Stomach smooth muscle (tissue), 2 donors: ENCODE measurements around the gene NKIRAS1.
"Not testable (repeated sequence)": the region's sequence is repeated elsewhere in the genome, so short reads cannot be mapped to it uniquely, and the experiment has no call there.

Experiments
- H3K27ac ChIP-seq: one replicate; pipeline ENCODE4 v1.7.0; 2013; ENCODE audit warnings: mild to moderate bottlenecking, low read length, inconsistent platforms
- H3K27me3 ChIP-seq, 2 donors: one replicate each; pipeline ENCODE4 v1.7.0; 2013; ENCODE audit warnings: low read length in 2 of 2; ENCODE audit not compliant: insufficient read depth in 2 of 2, control insufficient read depth in 1 of 2
- H3K36me3 ChIP-seq, 2 donors: one replicate each; pipeline ENCODE4 v1.7.0; 2013; ENCODE audit warnings: low read length in 2 of 2; ENCODE audit not compliant: control insufficient read depth in 2 of 2, insufficient read depth in 2 of 2
- H3K4me1 ChIP-seq: one replicate; pipeline ENCODE4 v1.7.0; 2013; ENCODE audit warnings: low read length; ENCODE audit not compliant: control insufficient read depth, insufficient read depth
- H3K4me3 ChIP-seq, 2 donors: one replicate each; pipeline ENCODE4 v1.7.0; 2013; ENCODE audit warnings: low read length in 2 of 2
- H3K9ac ChIP-seq, 2 donors: one replicate each; pipeline ENCODE4 v1.7.0; 2013; ENCODE audit warnings: low read length in 2 of 2, mild to moderate bottlenecking in 1 of 2
- H3K9me3 ChIP-seq, 2 donors: one replicate each; pipeline ENCODE4 v1.7.0; 2013; ENCODE audit warnings: low read length in 2 of 2; ENCODE audit not compliant: control insufficient read depth in 2 of 2
- donor health status: healthy.
- donor health status: Pancreatic carcinoma.

NKIRAS1 gene

DNA sequence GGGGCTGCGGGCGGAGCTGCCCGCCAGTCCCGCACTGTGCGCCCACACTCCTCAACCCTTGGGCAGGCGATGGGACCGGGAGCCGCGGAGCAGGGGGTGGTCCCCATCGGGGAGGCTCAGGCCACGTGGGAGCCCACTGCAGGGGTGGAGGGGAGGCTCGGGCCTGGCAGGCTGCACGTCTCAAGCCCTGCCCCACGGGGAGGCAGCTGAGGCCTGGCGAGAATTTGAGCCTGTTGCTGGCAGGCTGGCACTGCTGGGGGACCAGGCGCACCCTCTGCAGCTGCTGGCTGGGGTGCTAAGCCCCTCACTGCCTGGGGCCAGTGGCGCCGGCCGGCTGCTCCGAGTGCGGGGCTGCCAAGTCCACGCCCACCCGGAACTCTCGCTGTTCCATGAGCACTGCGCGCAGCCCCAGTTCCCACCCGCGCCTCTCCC lies 34.3 kb downstream of the NKIRAS1 start:
- Histone ChIP-seq H3K36me3 (no peaks in the 10 kb centered on the region), H3K27ac (no peak overlapping the region), H3K4me3 (no peak overlapping the region), H3K9ac (no peak overlapping the region), H3K4me1 (no peaks in the 10 kb centered on the region), H3K27me3 (no peaks in the 10 kb centered on the region), H3K9me3 (no peaks in the 10 kb centered on the region)

DNA sequence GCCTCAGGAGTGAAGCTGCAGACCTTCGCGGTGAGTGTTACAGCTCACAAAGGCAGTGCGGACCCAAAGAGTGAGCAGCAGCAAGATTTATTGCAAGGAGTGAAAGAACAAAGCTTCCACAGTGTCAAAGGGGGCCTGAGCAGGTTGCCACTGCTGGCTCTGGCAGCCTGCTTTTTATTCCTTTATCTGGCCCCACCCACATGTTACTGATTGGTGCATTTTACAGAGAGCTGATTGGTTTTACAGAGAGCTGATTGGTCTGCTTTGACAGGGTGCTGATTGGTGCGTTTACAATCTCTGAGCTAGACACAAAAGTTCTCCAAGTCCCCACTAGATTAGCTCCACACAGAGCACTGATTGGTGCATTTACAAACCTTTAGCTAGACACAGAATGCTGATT lies 34.8 kb downstream of the NKIRAS1 start:
- H3K9ac ChIP-seq, H3K27ac ChIP-seq, H3K27me3 ChIP-seq, H3K4me3 ChIP-seq, H3K9me3 ChIP-seq, H3K36me3 ChIP-seq, H3K4me1 ChIP-seq: not testable (repeated sequence)

DNA sequence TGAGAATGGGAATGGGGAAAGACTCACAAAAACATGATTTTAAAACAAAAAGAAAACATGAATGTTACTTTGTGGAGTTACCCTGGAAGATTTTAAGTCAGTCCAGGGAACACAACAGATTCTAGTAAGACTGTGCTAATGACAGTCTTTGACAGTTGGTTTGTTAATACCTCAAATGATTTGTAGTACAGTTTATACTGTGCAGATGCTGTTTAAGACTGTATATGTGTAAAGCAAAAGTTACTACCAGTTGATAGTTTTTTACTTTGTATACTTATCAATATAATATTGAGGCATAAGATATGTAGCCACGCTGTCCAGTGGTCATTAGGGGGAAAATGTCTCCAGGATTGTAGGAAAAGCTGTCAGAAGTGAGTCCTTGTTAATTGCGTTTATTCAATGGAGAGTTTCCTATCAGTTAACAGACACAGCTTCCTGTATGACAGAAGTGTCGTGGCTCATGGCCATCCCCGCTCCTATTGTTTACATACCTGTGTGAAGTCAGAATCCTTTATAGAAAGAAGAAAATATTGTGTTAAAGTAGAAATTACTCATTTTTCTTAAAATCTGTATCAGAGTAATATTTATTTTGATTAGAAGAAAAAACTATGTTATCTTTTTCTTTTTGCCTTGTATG lies 36.0 kb downstream of the NKIRAS1 start:
- Histone ChIP-seq H3K27me3 (no peaks in the 10 kb centered on the region), H3K9ac (no peak overlapping the region), H3K4me3 (no peak overlapping the region), H3K27ac (no peak overlapping the region), H3K9me3 (no peaks in the 10 kb centered on the region), H3K4me1 (peaks cover 3% of the 10 kb centered on the region), H3K36me3 (no peaks in the 10 kb centered on the region)

DNA sequence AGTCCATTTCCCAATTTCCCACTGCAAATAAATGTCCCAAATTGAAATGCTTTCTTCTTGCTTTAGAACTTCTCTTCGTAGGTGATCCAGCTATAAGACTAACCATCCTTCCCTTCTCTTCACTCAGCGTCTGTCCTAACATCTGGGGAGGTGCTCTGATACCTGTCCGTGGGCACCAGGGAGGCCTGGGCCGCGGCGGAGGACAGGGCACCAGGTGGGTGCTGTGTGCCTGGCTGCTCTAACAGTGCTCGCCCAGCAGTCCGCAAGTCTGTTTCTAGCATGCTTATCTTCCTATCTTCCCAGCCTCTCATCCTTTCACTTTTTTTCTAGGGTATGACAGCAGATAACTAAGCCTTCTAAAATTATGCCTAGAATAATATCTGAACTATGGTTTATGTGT lies 37.3 kb downstream of the NKIRAS1 start:
- peaks cover 4% of the 10 kb centered on the region for H3K4me1 ChIP-seq
- no peak overlapping the region for H3K4me3 ChIP-seq
- no peaks in the 10 kb centered on the region for H3K36me3 ChIP-seq
- H3K27me3 ChIP-seq: no peaks in the 10 kb centered on the region
- H3K9me3 ChIP-seq: no peaks in the 10 kb centered on the region
- no peak overlapping the region for H3K27ac ChIP-seq
- H3K9ac ChIP-seq: no peak overlapping the region

DNA sequence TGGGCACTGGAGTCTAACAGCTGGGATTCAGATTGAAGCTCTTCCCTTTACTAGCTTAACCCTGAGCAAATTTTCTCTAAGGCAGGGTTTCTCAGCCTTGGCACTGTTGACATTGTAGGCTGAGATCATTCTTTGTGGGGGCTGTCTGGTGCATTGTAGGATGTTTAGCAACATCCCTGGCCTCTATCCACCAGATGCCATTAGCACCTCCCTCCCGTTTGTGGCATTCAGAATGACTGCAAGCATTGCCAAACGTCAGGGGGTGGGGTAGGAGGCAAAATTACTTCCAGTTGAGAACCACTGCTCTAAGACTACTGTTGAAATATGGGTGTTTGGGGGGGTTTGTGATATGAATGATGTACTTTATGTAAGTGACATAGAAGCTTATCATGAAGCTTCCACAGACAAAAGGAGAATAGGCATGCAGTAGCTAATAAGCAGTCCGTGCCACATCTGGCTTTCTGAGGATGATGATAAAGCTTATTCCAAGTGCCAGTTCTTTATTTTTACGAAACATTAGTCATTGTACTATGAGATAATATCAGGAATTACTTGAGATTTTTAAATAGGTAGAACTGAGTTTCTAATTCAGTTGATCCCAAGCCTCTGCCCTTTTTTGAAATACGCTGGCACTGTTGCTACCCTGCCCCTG lies 39.3 kb downstream of the NKIRAS1 start:
- Histone ChIP-seq H3K27ac (no peak overlapping the region), H3K27me3 (no peaks in the 10 kb centered on the region), H3K4me3 (no peak overlapping the region), H3K36me3 (no peaks in the 10 kb centered on the region), H3K4me1 (peaks cover 9% of the 10 kb centered on the region), H3K9me3 (no peaks in the 10 kb centered on the region), H3K9ac (no peak overlapping the region)

DNA sequence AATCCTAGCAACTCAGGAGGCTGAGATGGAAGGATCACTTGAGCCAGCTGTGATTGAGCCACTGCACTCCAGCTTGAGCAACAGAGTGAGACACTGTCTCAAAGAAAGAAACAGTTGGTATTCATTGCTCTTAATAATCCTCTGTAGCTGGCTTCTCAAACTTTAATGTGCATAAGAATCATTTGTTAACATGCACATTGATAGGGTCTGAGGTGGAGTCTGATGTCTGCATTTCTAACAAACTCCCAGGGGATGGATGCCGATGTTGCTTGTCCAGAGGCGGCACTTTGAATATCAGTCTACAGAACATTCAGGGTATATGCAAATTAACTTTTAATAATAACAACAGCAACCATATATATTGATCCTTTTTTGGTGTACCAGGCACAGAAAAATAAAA lies 39.9 kb downstream of the NKIRAS1 start:
- H3K4me1 ChIP-seq: peaks cover 9% of the 10 kb centered on the region
- no peak overlapping the region for H3K9ac ChIP-seq
- H3K27ac ChIP-seq: no peak overlapping the region

DNA sequence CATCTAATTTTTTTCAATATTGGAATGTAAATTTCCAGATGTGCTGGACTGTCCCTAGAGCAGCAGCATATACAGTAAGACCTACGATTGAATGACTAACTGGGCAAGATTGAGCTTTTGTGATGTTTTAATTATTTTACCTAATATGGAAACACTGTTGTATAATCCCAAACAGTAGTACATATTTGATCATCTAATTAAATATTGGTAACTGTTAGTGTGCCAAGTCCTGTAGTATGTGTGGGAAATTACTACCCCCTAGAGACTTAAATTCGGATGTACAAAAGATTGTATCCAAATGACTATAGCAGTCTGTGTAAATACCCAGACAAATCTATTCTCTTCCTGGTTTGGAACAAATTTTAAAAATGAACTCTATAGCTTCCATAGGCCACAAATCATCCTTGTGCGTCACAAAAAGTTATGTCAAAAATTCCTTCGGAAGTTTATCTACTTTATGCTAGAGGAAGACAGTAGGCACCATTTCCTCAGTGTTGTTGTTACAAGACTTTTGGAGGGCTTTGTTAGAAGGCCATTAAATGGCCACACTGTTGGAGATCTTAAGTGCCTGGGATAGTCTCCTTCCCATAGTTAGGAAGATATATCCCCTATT lies 41.6 kb downstream of the NKIRAS1 start:
- no peak overlapping the region for H3K4me3 ChIP-seq
- no peaks in the 10 kb centered on the region for H3K9me3 ChIP-seq
- H3K4me1 ChIP-seq: peaks cover 10% of the 10 kb centered on the region
- no peaks in the 10 kb centered on the region for H3K36me3 ChIP-seq
- no peak overlapping the region for H3K27ac ChIP-seq
- H3K27me3 ChIP-seq: no peaks in the 10 kb centered on the region
- no peak overlapping the region for H3K9ac ChIP-seq

More for the DNA sequence above, 39.9 kb downstream of the NKIRAS1 start:
- no peaks in the 10 kb centered on the region for H3K36me3 ChIP-seq
- H3K27me3 ChIP-seq: no peaks in the 10 kb centered on the region
- no peak overlapping the region for H3K4me3 ChIP-seq
- H3K9me3 ChIP-seq: no peaks in the 10 kb centered on the region

DNA sequence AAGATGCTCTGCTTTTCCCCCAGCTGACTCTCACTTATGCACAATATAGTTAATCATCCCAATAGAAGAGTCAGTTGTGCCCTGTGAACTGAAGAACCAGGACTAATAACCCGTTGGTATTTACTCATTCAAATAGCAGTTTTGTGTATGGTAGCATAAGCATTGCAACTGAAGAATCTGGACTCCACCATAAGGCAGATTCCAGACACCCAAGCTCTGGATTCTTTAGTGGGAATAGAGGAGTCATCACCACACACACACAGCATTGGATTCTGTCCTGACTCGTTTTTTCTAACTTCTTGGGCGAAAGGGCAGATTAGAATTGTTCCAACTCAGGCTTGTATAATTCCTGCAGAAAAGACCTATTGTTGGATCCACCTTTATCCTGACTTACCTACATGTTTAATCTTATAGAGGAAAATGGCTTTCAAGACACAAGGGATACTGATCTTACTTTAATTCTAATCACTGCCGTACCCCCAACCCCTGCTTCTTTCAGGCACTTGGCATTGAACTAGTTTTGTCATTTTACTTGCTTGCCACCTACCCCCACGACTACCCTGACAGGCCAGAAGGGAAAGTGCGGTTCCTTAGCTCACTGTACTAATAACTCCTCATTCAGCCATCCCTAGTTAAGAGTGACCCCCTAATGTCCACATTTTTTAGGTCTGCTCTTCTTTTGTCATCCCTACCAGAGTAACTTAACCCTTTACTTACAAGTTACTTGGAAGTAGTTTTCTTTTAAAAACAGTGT lies 42.3 kb downstream of the NKIRAS1 start:
- H3K4me1 ChIP-seq: peaks cover 11% of the 10 kb centered on the region

DNA sequence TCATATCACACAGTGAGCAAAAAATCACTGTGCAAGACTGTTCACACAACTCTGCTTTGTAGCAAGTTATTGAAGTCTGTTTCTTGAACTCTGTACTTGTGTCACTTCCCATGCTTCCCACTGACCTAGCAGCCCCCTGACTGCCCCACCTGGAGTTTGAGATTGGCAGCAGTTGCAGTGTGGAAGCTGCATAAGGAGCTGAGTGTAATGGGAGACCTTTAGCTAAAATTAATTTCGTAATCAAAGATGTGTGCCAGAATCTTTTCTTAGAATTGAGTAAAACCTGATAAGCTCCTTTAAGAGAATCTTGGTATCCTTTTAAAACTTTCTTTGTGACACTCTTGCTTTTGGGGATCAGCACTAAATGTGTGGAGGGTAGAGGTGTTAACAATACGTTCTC lies 42.8 kb downstream of the NKIRAS1 start:
- Histone ChIP-seq H3K27me3 (no peaks in the 10 kb centered on the region), H3K27ac (no peak overlapping the region), H3K36me3 (no peaks in the 10 kb centered on the region), H3K4me3 (no peak overlapping the region), H3K4me1 (peaks cover 11% of the 10 kb centered on the region), H3K9ac (no peak overlapping the region), H3K9me3 (no peaks in the 10 kb centered on the region)

More for the DNA sequence above, 42.3 kb downstream of the NKIRAS1 start:
- H3K27ac ChIP-seq: no peak overlapping the region
- no peak overlapping the region for H3K9ac ChIP-seq
- no peaks in the 10 kb centered on the region for H3K27me3 ChIP-seq
- no peaks in the 10 kb centered on the region for H3K9me3 ChIP-seq
- no peak overlapping the region for H3K4me3 ChIP-seq
- H3K36me3 ChIP-seq: no peaks in the 10 kb centered on the region

DNA sequence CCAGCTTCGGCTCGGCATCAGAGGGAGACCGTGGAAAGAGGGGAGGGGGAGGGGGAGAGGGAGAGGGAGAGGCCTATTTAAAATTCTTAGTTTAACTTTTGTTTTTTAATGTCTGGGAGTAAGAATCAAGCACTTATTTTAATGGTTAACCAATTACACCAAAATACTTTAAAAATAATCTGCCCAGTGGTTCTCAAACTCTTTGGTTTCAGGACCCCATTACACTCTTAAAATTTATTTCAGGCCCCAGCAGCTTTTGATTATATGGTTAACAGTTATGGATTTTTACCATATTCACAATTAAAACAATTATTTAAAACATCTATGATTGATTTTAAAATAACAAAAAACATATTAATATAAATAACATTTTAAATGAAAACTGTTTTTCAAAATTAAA lies 44.5 kb downstream of the NKIRAS1 start:
- no peaks in the 10 kb centered on the region for H3K36me3 ChIP-seq
- H3K4me1 ChIP-seq: peaks cover 11% of the 10 kb centered on the region
- no peak overlapping the region for H3K9ac ChIP-seq

More for the DNA sequence above, 44.5 kb downstream of the NKIRAS1 start:
- H3K4me3 ChIP-seq: no peak overlapping the region
- no peak overlapping the region for H3K27ac ChIP-seq
- no peaks in the 10 kb centered on the region for H3K27me3 ChIP-seq
- H3K9me3 ChIP-seq: no peaks in the 10 kb centered on the region
